Stimulated activated memory B cell treated with anti-CD40 and anti-IgM and Interleukin-4, amounts not matched to agents 10 μg/mL and 1 μg/mL and 100 μg/mL, for 72 hours (primary cell): ENCODE results near the gene ARHGAP30.

Experiments
- ATAC-seq: fragments of 150-1000 bp; cut with Tn5 transposase; 2 replicates; pipeline ENCODE4 v1.10.0; 2021
- H3K27ac Mint-ChIP-seq: one replicate; pipeline ENCODE4 v1.8.0; 2022; ENCODE audit warnings: mild to moderate bottlenecking, mixed read lengths
- H3K27me3 Mint-ChIP-seq: one replicate; pipeline ENCODE4 v1.8.0; 2022; ENCODE audit warnings: mixed read lengths
- H3K36me3 Mint-ChIP-seq: one replicate; pipeline ENCODE4 v1.8.0; 2022; ENCODE audit warnings: mixed read lengths
- H3K4me1 Mint-ChIP-seq: one replicate; pipeline ENCODE4 v1.8.0; 2022; ENCODE audit warnings: mixed read lengths
- H3K4me3 Mint-ChIP-seq: one replicate; pipeline ENCODE4 v1.8.0; 2022; ENCODE audit warnings: mild to moderate bottlenecking, moderate library complexity, mixed read lengths
- H3K9me3 Mint-ChIP-seq: one replicate; pipeline ENCODE4 v1.8.0; 2022; ENCODE audit warnings: mixed read lengths

ARHGAP30 gene

GRCh38 chr1:161000736-161001480 is 68.8 kb downstream of the ARHGAP30 start:
- Mint-ChIP-seq H3K4me3 (no peak overlapping the region), H3K9me3 (no peaks in the 10 kb centered on the region), H3K27me3 (no peaks in the 10 kb centered on the region), H3K27ac (peak overlapping the region; percentile 46), H3K36me3 (peaks cover 16% of the 10 kb centered on the region), H3K4me1 (peaks cover 17% of the 10 kb centered on the region)
- ATAC-seq = no peak

DNA sequence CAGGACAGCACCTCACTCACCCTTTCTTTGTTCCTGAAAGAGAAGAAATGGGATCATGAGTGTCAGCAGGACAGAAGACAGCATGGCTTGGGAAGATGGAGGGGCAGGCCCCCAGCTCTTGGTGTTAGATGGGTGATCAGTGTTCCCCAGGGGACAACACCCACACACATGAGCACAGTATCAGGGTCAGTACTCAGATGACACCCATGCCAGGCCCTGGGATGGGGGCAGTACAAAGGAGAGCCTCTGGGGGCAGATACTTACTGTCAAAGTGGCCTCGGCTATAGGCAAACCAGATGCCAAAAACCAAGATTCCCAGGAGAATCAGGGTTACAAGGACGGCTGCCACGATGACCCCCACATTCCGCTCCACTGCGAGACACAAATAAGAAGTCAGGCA is 70.3 kb downstream of the ARHGAP30 start:
- ATAC-seq = peak; percentile 67
- H3K4me3 Mint-ChIP-seq = no peak overlapping the region
- H3K4me1 Mint-ChIP-seq = peaks cover 17% of the 10 kb centered on the region

DNA sequence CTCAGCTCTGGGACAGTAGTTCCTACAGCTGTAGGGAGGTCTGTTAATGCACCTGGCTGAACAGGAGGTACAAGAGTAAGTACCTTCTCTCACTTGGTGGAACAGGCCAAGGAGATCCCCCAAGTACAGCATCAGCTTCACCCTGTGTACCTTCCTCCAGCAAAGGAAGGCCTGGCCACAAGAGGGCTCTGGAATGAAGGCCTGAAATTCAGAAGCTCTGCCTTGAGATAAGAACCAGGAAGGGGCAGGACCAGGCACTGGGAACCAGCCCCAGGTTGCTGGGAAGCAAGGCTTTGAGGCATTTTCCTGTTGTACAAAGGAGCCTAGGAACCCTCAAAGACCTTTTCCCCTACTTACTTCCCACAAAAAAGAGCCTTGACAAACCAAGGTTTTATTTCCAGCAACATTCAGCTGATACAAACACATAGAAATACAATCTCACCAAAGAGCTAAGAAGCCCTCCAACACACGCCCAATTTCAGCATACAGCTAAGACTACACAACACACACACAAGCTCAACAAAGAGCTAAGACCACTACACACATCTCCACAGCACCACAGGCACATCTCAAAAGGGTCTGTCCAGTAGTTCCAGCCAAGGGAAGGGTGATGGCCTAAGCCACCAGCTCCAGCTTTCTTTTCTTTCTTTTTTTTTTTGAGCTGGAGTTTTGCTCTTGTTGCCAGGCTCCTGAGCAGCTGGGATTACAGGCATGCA is 72.2 kb downstream of the ARHGAP30 start:
- peak; percentile 77 for ATAC-seq
- H3K36me3 Mint-ChIP-seq = peaks cover 16% of the 10 kb centered on the region
- no peaks in the 10 kb centered on the region for H3K9me3 Mint-ChIP-seq
- no peak overlapping the region for H3K4me3 Mint-ChIP-seq
- peak overlapping the region; percentile 57 for H3K27ac Mint-ChIP-seq
- H3K27me3 Mint-ChIP-seq = no peaks in the 10 kb centered on the region
- H3K4me1 Mint-ChIP-seq = peaks cover 17% of the 10 kb centered on the region

More for the DNA sequence above, 70.3 kb downstream of the ARHGAP30 start:
- Mint-ChIP-seq H3K36me3 (peaks cover 16% of the 10 kb centered on the region), H3K27ac (no peak overlapping the region), H3K27me3 (no peaks in the 10 kb centered on the region), H3K9me3 (no peaks in the 10 kb centered on the region)
